Astrocyte (in vitro differentiated cells and primary cell): ENCODE measurements around the gene TGOLN2. TPM values are rescaled to one million over a fixed set of nuclear protein-coding genes. Genes with fewer than 3 reads are reported as not detected.

Experiments
- DNase-seq: peaks from one replicate; pipeline ENCODE4 v3.0.0-alpha.2; 2010; ENCODE audit warnings: low read depth
- FAIRE-seq: peaks from 2 replicates; lab custom pipeline; 2011; peaks lifted over from hg19 to GRCh38; lab: Jason Lieb, UNC
- H2AFZ ChIP-seq: 2 replicates; pipeline ENCODE4 v1.6.0; 2012; ENCODE audit warnings: low read depth, low read length, inconsistent platforms
- H3K27ac ChIP-seq: 2 replicates; pipeline ENCODE4 v1.5.1; 2011; ENCODE audit warnings: low read depth, low read length, inconsistent platforms
- H3K27me3 ChIP-seq: 2 replicates; pipeline ENCODE4 v1.6.0; 2011; ENCODE audit warnings: low read length, inconsistent platforms; ENCODE audit not compliant: insufficient read depth
- H3K36me3 ChIP-seq: 2 replicates; pipeline ENCODE4 v1.5.1; 2011; ENCODE audit warnings: low read length, inconsistent platforms; ENCODE audit not compliant: insufficient read depth
- H3K4me1 ChIP-seq: 2 replicates; pipeline ENCODE4 v1.5.1; 2011; ENCODE audit warnings: low read length, inconsistent platforms; ENCODE audit not compliant: insufficient read depth
- H3K4me2 ChIP-seq: 2 replicates; pipeline ENCODE4 v1.6.0; 2012; ENCODE audit warnings: low read length, inconsistent platforms
- H3K4me3 ChIP-seq: 2 replicates; pipeline ENCODE4 v1.5.1; 2011; ENCODE audit warnings: low read depth, mild to moderate bottlenecking, low read length, inconsistent platforms; ENCODE audit not compliant: insufficient read depth
- H3K79me2 ChIP-seq: 2 replicates; pipeline ENCODE4 v1.6.0; 2012; ENCODE audit warnings: mild to moderate bottlenecking, low read length, inconsistent platforms; ENCODE audit not compliant: insufficient read depth
- H3K9ac ChIP-seq: 2 replicates; pipeline ENCODE4 v1.6.0; 2012; ENCODE audit warnings: mild to moderate bottlenecking, low read length, inconsistent platforms
- H3K9me3 ChIP-seq: 2 replicates; pipeline ENCODE4 v1.5.1; 2012; ENCODE audit warnings: low read depth, mild to moderate bottlenecking, low read length, inconsistent platforms; ENCODE audit not compliant: insufficient read depth
- H4K20me1 ChIP-seq: 2 replicates; pipeline ENCODE4 v1.6.0; 2012; ENCODE audit warnings: low read length, inconsistent platforms; ENCODE audit not compliant: insufficient read depth
- H3K27ac Mint-ChIP-seq: one replicate; pipeline ENCODE4 v1.8.0; 2021; ENCODE audit warnings: mild to moderate bottlenecking, mixed read lengths; ENCODE audit not compliant: unreplicated experiment
- H3K27me3 Mint-ChIP-seq: one replicate; pipeline ENCODE4 v1.8.0; 2021; ENCODE audit warnings: low read depth, mixed read lengths; ENCODE audit not compliant: unreplicated experiment
- H3K36me3 Mint-ChIP-seq: one replicate; pipeline ENCODE4 v1.8.0; 2021; ENCODE audit warnings: low read depth, mixed read lengths; ENCODE audit not compliant: unreplicated experiment
- H3K4me1 Mint-ChIP-seq: one replicate; pipeline ENCODE4 v1.8.0; 2021; ENCODE audit warnings: low read depth, mixed read lengths; ENCODE audit not compliant: unreplicated experiment
- H3K4me3 Mint-ChIP-seq: one replicate; pipeline ENCODE4 v1.8.0; 2021; ENCODE audit warnings: mild to moderate bottlenecking, moderate library complexity, mixed read lengths; ENCODE audit not compliant: unreplicated experiment
- H3K9me3 Mint-ChIP-seq: one replicate; pipeline ENCODE4 v1.8.0; 2021; ENCODE audit warnings: mild to moderate bottlenecking, mixed read lengths; ENCODE audit not compliant: unreplicated experiment
- EZH2 ChIP-seq: IDR thresholded peaks from 2 replicates; pipeline ENCODE4 v1.6.1; 2012; ENCODE audit warnings: mild to moderate bottlenecking, low read length, inconsistent platforms; ENCODE audit not compliant: insufficient read depth
- total RNA-seq: library from RNA; stranded (reverse); gene quantifications from 2 replicates; pipeline ENCODE4 v1.2.1, GENCODE V29; 2021
- TF ChIP-seq, protein P1 (sequence below): IDR thresholded peaks from 2 replicates; pipeline ENCODE4 v1.5.1; 2011; ENCODE audit warnings: low read depth, mild to moderate bottlenecking, inconsistent platforms, low read length, moderate library complexity; ENCODE audit not compliant: insufficient read depth

TGOLN2 gene
- total RNA-seq, 1 donor from 2014 or later: 86.7 TPM

DNA sequence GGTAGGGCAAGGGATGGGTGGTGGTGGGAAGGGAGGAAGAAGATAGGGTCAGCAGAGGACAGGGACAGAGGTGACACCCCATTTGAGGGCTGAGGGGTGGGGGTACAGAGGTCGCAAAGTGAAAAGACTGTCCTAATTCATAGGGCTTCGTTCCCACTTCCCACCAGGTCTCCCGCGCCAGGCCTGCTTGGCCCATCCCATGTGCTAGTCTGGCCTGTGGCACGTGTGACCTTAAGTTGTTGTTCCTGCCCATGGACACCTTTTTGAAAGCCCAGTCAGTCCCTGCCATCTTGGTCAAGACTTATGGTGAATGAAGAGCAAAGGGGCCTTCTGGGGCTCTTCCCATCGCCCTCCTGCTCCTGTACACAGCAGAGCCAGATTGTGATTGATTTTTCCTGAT, 46.2 kb downstream of the TGOLN2 start:
- TF ChIP-seq, protein P1, sequence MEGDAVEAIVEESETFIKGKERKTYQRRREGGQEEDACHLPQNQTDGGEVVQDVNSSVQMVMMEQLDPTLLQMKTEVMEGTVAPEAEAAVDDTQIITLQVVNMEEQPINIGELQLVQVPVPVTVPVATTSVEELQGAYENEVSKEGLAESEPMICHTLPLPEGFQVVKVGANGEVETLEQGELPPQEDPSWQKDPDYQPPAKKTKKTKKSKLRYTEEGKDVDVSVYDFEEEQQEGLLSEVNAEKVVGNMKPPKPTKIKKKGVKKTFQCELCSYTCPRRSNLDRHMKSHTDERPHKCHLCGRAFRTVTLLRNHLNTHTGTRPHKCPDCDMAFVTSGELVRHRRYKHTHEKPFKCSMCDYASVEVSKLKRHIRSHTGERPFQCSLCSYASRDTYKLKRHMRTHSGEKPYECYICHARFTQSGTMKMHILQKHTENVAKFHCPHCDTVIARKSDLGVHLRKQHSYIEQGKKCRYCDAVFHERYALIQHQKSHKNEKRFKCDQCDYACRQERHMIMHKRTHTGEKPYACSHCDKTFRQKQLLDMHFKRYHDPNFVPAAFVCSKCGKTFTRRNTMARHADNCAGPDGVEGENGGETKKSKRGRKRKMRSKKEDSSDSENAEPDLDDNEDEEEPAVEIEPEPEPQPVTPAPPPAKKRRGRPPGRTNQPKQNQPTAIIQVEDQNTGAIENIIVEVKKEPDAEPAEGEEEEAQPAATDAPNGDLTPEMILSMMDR: no peak
- no peak for TF ChIP-seq EZH2
- no peak overlapping the region for H3K4me3 Mint-ChIP-seq
- H3K9me3 Mint-ChIP-seq: no peaks in the 10 kb centered on the region
- Histone ChIP-seq H3K9ac (no peak overlapping the region), H3K4me2 (no peak overlapping the region), H4K20me1 (peaks cover 6% of the 10 kb centered on the region), H3K36me3 (no peaks in the 10 kb centered on the region), H3K27ac (no peak overlapping the region), H3K4me3 (no peak overlapping the region), H2AFZ (no peak overlapping the region), H3K9me3 (no peaks in the 10 kb centered on the region), H3K27me3 (no peaks in the 10 kb centered on the region), H3K79me2 (no peaks in the 10 kb centered on the region), H3K4me1 (peaks cover 21% of the 10 kb centered on the region)
- no peak for DNase-seq
- no peaks in the 10 kb centered on the region for H3K27me3 Mint-ChIP-seq
- H3K27ac Mint-ChIP-seq: no peak overlapping the region
- FAIRE-seq: no peak
- H3K36me3 Mint-ChIP-seq: peaks cover 16% of the 10 kb centered on the region
- H3K4me1 Mint-ChIP-seq: peaks cover 13% of the 10 kb centered on the region

- Histone ChIP-seq H3K9me3 (no peaks in the 10 kb centered on the region), H3K4me3 (peak overlapping the region; percentile 7), H3K27me3 (no peaks in the 10 kb centered on the region), H3K79me2 (no peaks in the 10 kb centered on the region), H3K9ac (peak overlapping the region; percentile 53), H3K27ac (peak overlapping the region; percentile 78), H3K4me1 (peaks cover 31% of the 10 kb centered on the region), H4K20me1 (peaks cover 3% of the 10 kb centered on the region), H3K36me3 (no peaks in the 10 kb centered on the region), H3K4me2 (peak overlapping the region; percentile 80), H2AFZ (no peak overlapping the region)
- Mint-ChIP-seq H3K4me3 (no peak overlapping the region), H3K36me3 (peaks cover 14% of the 10 kb centered on the region), H3K27ac (no peak overlapping the region), H3K4me1 (peaks cover 23% of the 10 kb centered on the region), H3K27me3 (no peaks in the 10 kb centered on the region), H3K9me3 (no peaks in the 10 kb centered on the region)
- DNase-seq: peak; percentile 87
- TF ChIP-seq, protein P1: no peak
- no peak for TF ChIP-seq EZH2
- FAIRE-seq: peak; percentile 95
Measured at GRCh38 chr2:85278361-85278760, 49.4 kb downstream of the TGOLN2 start.

DNA sequence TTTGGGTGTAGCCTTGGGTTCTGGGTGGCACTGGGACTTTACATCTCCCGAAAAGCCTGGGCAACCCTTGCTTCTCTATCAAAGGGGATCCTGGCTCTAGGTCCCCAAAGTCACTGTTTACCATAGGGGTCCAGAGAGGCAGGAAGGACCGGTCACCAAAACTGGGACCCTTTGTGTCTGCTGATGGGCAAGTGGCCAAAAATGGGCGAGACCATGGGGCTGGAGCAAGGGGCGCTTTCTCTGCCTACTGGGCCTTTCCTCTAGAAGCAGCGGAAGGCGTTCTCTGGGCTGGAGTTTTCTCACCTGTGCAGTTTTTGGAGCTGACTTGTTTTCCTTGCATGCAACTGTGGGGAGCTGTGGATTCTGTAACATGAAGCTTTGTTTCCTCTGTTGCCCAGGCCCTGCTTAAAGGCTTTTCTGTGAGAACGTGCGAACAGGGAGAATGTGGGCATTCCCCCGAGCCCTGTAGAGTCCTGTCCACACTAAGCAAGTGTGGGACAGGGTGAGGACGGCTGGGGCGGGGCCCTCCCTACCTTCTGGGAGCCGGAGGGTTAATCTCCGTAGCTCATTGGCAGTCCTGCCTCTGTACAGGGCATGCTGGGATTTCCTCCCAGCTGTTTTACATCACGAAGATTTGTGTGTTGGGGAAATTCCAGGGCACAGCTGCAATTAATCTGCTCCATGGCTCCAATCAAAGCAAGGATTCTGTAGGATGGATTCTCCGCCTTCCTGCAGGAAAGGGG, 50.2 kb downstream of the TGOLN2 start:
- H3K36me3 Mint-ChIP-seq: peaks cover 11% of the 10 kb centered on the region
- H3K9me3 Mint-ChIP-seq: no peaks in the 10 kb centered on the region
- peak overlapping the region; percentile 7 for H3K4me3 ChIP-seq
- peaks cover 23% of the 10 kb centered on the region for H3K4me1 Mint-ChIP-seq
- DNase-seq (peak; percentile 73), FAIRE-seq (peak; percentile 45)
- H3K36me3 ChIP-seq: no peaks in the 10 kb centered on the region
- peak overlapping the region; percentile 78 for H3K27ac ChIP-seq
- H3K4me1 ChIP-seq: peaks cover 31% of the 10 kb centered on the region
- TF ChIP-seq, protein P1: no peak
- no peak for TF ChIP-seq EZH2
- peak overlapping the region; percentile 28 for H2AFZ ChIP-seq
- peak overlapping the region; percentile 80 for H3K4me2 ChIP-seq
- peaks cover 3% of the 10 kb centered on the region for H4K20me1 ChIP-seq
- H3K27me3 Mint-ChIP-seq: no peaks in the 10 kb centered on the region
- peak overlapping the region; percentile 53 for H3K9ac ChIP-seq
- H3K79me2 ChIP-seq: no peaks in the 10 kb centered on the region
- peak overlapping the region; percentile 26 for H3K27ac Mint-ChIP-seq
- H3K27me3 ChIP-seq: no peaks in the 10 kb centered on the region
- H3K4me3 Mint-ChIP-seq: no peak overlapping the region
- no peaks in the 10 kb centered on the region for H3K9me3 ChIP-seq
